GM19468 (cell line): Measurements from ENCODE around the gene PXDN.

Source experiments
- ATAC-seq: cut with Tn5 transposase; IDR thresholded peaks from one replicate; pipeline ENCODE4 v1.9.1; 2021; ENCODE audit warnings: mild to moderate bottlenecking, moderate library complexity, moderate number of reproducible peaks; ENCODE audit not compliant: unreplicated experiment; ENCODE audit errors: extremely low read depth

The PXDN gene

DNA sequence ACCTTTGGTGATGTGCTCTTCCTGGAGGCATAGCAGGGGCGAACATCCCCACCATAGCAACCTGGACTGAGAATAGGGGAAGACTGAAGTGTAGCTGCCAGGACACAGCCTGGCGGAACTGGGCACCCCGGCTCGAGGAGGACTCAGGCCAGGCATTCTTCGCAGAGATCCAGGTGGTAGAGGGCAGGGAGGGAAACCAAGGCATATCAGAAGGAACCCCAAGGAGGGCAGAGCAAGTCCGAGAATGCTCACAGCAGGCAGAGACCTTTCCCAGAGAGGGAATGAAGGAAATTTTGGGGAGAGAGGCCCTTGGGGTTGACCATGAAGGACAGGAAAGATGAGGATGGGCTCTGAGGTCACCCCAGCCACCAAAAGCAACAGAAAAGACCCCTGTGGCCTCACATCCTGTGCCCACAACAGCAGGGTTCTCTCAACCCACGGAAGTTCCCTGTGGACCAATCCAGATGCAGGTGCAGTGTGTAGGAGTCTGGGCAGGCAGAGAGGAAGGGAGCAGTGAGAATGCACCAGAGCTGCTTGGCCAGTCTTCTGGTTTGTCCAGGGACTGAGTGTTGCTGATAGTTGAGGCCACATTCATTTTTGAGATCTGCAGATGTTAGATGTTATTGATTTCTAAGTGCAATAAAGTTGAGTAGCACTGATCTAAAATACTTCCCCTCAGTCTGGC lies 136.9 kb downstream of the PXDN start:
- ATAC-seq: no peak

DNA sequence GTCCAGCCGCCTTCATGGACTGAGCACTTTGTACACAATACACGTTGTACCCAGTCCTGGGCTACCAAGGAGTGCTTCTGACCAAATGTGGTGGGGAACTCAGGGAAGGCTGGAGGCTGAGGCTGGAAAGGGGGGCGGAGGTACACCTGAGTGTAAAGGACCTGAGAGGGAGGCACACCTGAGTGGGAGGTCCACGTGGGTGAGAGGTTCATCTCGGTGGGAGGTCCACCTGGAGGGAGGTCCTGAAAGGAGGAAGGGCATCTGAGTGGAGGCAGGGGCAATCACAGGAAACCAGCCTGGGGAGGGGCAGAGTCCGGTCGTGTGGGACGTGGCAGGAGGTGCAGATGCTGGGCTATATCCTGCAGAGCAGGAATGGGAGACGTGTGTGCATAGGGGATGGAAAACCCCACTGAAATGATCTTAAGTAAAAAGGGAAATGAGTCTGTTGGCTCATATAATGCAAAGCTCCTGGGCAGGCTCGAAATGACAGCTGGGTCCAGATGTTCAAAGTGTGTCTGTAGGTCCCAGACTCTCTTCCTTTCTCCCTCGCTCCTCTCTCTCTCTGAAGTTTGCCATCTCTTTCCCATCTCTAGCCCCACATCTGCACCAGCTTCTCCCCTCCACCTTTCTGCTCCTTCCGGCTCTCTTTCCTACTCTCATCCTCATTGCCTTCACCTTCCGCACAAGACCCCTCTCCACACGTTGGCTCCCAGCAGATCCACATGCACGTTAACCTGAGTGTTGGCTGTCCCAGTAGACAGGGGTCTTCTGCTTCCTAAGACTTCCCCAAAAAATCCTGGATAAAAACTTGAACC lies 137.7 kb downstream of the PXDN start:
- no peak for ATAC-seq

DNA sequence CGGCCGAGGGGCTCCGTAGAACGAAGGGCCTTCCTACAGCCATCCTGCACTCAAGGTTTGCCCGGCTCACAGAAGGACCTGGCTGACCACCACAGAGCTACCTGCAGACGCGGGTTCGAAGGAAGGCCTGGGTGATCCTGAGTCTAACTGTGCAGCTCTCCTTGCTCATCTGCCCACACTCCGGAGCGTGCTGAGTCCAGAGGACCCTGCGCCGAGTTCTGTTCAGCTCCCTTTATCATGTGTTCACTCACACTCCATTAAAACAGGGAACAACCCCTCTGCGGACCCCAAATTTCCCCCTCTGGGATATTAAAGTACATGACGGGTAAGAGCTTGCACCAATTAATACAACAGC lies 138.3 kb downstream of the PXDN start:
- ATAC-seq: no peak

DNA sequence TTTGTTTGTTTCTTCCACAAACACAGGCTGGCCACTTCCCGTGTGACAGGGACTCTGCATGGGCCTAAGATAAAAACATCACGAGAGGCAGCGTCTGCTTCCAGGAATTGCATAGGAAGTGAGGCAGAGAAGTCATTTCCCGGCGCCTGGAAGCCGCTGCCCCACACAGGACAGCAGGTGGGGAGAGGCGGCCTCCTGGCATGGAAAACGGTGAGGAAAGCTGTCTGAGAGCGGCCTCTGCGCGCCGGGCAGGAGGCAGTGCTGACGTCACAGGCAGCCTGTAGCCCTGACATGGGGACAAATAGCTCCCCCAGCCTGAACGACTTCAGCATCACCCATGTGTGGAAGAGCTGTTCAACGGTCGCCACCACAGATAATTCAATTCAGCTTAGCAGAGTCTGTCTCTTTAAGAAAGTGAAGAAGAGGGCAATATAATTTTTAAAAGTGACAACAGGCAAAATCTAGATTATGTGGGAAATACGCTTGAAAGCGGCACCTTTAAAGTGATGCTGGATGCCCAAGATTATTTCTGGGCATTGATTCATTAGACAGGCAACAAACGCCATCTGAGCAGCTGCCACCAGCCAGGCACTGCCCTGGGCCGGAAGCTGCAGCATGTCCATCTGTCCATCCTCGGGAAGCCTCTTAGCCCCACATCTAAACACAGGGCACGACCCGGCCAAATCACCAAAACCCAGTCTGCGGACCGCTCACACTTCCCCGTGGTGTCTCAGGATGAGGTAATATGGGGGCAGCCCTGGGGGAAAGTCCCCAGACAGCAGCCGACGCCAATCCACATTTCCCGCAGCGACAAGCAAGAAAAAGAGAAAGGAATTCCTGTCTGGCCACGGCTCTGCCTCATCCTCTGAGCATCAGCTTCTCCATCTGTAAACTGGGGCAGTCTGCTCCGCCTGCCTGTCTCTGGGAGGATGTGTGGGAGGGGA lies 138.9 kb downstream of the PXDN start:
- no peak for ATAC-seq

DNA sequence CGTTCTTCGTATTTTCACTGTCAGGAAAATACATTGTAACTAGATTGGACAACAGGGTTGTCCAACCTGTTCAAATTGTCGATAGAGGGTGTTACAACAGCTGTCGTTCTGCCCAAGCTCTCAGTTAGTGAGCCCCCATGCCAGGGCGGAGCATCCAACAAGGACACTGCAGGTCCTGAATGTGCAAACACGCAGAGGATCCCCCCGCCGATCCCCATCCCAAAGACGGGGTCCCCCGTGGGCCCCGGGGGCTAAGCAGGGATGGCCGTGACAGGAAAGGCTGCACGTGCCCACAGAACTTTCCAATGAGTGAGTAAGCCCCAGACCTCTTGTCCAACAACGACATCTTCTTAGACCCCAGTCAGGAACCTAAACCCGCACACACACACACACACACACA lies 140.8 kb downstream of the PXDN start:
- ATAC-seq: no peak

DNA sequence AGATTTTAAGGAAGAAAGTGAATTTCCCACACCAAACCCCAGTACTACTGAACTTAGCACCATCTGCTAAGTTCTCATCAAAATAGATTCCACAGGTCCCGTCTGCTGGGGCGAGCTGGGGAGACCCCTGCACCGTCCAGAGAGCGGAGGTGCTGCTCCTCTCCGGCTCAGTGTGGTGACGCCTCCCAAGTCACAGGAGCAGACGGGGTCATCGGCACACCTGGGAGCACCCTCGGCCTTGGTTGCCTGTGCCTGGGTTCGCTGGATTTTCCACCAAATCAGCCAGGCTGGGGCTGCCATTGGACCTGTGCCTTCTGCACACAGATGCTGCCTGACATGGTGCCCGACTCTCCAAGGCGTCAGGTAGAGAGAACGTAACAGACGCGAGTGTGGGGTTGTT lies 141.3 kb downstream of the PXDN start:
- no peak for ATAC-seq

DNA sequence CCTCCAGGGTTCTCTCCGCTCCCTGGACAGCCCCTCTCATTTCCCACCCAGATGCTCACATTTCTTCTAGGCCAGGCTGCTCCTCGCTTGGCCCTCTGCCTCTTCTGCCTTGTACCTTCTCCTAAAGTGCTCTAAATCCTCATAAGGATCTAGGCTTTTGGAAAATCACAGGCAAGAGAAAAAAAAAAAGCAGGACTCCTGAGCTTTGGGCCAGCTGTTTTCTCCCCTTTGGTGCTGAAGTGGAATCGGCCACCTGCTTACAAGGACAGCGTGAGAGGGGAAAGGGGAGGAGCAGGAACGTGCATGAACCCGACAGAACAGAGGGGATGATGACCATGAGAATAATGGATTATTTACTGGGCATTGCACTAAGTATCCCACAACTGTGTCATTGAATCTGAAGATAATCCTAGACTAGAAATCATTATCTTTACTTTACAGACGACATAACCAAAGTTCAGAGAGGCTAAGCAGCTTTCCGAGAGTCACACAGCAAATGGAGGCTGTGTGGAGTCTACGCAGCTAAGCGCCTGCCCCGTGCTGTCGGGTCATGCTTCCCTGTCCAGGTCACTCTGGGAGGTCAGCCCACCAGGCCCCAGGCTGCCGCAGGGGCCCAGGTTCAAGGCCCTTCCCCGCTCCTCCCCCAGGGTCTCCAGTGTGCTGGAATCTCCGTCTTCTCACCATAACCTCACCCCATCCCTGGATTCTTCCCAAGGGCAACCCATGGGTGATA lies 141.9 kb downstream of the PXDN start:
- no peak for ATAC-seq

DNA sequence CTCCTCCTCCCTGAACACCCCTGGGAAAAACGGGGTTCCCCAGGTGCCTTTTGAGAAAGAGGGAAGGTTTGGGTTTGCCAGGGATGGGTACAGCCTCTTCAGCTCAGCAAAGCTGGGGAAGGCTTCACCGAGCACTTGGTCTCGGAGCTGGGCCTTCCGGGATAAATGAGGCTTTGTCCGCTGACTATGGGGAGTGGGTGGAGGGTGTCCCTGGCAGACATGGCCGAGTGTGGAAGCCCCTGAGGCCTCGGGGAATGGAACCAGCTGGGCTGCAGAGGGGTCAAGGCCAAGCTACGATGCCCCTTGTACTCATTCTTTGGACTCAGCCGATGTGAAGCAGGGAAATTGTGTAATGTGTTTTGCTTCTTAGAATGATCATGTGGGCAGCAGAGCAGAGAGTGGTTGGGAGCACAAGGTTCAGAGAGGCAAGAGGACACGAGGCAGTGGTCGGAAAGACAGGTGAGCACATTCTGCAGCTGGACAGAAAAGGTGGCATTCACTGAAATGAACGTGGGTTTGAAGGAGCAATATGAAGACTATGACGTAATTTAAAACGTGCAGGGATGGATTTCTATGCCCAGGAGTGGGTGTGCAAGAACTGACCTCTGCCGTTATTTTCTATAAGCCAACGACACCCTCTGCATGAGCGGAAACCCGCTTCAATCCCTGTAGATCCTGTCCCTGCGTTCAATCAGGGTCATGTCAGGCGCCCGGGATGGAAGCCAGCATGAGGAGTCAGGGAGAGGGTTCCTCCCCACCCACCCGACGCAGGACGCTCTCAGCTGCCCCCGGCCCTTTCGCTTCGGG lies 142.6 kb downstream of the PXDN start:
- ATAC-seq: no peak

DNA sequence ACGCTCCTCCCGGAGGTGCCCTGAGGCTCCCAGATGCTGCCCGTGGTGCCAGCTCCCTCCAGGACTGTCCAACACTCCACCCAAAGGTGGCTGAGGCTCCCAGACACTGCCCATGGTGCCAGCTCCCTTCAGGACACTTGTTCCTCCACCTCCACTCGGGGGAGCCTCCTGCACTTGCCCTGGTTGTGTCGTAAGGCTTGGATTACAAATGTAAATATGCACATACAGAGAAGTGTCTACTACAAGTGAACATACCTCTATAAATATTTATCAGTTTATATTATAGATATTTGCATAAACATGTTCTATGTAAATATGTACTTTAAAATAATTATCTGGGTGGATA lies 143.3 kb downstream of the PXDN start:
- no peak for ATAC-seq

DNA sequence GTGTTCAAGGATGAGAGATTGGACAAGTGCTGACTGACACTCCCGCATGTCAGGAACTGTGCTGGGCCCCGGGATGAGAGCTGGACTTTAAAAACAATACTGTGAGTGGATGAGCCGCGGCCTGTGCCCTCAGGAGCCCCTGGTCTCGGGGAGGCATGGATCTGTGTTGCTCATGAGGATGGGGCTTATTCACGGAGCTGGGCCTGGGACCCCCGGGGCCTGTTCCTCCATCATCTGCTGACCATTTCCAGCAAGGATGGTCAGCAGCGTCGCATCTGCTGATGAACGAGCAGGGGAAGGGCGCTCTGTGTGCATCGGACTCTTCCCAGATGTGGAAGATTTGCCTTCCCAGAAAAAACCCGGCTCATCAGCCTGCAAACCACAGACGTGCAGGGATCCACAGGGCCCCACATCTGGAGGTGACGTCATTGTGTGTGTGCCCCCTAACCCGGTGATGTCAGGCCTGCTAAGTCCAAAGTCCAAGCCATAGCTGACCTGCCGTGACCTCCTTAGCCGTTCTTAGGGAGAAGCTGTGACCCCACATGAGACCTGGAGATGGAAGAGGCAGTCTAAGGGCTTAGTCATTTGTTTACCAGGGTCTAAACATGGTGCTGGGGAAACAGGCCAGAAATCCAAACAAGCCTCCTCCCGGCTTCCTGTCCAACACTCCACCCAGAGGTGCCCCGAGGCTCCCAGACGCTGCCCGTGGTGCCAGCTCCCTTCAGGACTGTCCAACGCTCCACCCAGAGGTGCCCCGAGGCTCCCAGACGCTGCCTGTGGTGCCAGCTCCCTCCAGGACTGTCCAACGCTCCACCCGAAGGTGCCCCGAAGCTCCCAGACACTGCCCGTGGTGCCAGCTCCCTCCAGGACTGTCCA lies 143.9 kb downstream of the PXDN start:
- ATAC-seq: no peak

DNA sequence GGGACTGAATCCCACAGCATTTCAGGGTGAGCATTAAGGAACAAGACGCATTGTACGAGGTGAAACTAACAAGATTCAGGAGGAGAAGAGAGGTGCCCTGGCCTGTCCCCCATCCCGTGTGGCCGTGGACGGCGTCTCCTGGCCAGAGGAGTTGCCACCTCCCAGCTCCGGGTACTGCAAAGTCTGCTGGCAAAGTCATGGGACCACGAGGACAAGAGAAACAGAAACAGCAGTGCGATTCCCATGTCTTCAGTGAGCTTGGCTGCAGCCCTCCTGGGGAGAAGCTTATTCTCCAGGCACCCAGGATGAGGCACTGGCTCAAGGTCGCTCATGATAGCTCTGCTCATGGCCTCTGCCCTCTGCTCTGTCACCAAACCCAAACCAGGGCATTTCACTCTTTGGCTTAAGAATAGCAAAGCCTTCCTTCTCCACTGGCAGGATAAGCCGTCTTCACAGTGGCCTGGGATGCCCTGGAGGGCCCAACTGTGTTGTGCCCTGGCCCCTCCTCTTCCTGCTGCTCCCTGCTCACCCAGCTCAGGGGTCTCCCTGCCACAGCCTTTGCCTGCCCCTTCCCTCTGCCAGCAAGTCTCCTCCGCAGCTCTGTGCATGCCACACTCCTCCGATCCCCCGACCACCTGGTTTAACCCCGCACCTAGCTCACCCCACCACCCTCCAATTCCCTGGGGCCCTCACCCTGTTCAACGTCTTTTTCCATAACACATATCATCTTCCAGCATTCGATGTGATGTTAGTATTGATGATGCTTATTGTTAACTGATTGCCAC lies 144.8 kb downstream of the PXDN start:
- ATAC-seq: no peak

DNA sequence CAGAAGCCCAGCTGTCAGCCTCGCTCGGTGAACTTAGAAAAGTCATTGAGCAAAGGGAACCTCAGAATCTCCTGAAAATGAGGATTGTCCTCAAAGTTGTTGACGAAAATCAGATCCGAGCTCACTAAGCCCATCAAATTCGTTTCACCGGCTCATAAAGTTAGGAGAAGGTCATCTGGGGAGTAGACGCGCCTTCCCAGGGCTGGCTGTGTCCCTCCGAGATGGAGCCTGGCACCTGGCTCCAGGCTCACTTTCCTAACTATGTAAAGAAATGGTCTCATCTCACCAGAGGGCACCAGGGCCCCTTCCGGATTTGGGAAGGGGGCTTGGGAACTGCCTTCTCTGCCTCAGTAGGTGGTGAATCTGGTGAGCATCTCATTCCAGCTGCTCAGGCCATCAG lies 145.5 kb downstream of the PXDN start:
- ATAC-seq: no peak

DNA sequence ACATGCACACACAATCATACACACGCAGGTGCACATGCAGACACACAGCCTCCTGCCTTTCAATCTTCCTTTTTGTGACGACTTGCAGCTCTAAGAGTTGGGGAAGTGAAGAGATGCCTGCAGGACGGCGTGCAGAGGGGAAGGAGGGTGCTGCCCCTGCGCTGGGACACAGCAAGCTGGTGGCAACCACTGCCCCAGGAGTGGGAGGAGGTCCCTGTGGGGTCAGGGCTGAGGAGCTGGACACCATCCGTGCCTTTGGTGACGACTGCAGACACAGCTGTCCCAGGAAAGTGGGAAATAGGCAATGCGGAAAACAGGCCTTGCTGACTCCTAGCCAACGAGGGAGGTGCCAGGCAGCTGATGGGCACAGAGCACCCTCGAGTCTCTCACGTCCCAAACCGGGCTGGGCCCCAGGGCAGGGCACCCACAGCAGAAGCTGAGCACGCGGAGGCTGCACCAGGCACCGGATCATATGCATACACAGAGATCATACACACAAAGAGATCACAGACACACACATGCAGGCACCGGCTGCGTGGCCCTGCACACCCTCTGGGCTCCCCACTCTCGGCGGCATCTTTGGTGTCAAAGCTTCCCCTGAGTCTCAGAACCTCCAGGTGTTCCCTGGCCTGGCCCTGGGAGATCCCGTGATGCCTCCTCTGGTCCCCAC lies 146.1 kb downstream of the PXDN start:
- ATAC-seq: no peak

DNA sequence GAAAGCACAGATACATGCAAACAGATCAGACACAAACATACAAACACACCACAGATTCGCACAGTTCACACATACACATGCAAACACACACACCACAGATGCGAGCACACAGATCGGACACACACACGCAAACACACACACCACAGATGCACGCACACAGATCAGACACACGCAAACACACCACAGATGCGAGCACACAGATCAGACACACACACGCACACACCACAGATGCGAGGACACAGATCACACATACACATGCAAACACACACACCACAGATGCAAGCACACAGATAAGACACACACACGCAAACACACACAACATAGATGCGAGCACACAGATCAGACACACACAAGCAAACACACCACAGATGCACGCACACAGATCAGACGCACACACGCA lies 149.0 kb downstream of the PXDN start:
- ATAC-seq: no peak

DNA sequence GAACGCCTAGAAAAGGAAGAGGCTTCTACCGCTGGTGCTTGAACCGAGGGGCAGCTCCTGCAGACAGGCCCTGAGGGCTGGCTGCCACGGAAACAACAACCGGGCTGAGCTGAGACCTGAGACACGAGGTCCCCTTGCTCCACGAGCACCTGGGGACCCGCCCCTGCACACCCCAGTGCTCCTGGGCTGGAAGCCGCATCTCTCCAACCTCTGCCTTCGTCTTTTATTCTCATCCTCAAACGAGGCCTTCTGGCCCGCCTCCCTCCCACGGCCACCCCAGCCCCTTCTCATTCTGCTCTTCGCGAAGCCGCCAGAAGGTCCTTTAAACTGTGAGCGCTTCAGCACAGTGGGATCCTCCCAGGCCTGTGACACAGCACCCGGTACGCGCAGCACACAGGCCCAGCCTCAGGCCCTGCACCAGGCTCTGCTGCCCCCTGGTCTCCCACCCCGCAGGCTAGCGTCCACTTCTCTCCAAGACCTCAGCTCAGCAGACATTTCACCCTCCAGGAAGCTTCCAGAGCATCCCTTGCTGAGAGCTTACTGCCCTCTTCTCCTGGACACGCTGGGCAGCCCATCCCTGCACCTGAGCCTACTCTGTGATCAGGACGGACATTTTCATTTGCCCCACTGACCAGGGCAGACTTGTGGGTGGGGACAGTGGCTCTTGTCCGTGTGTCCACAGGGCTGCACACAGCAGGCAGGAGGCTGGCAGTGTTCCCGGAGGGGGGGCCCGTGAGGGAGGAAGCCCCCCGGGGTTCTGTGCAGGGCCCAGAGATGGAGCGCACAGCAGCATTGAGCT lies 149.7 kb downstream of the PXDN start:
- ATAC-seq: no peak

DNA sequence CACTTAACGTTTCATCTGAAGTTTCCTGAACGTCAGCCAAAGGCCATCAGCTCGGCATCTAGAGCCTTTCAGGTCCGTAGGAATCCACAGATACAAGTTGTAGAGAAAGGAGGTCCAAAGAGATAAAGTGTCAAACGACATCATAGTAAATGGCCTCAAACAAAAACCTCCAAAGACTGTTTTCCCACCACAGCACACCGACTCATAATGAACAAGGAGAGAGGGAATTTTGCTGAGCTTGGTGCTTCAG lies 150.3 kb downstream of the PXDN start:
- ATAC-seq: no peak
